ENCODE measurements around the gene HUNK. TPM values are rescaled to one million over a fixed set of nuclear protein-coding genes. Genes with fewer than 3 reads are reported as not detected.
"Not testable (repeated sequence)": the region's sequence is repeated elsewhere in the genome, so short reads cannot be mapped to it uniquely, and the experiment has no call there.

The HUNK gene
- polyA plus RNA-seq (2013, experiment 1 of 2; ENCODE audit: insufficient read length), result 5.1 TPM
- 5.9 TPM for polyA plus RNA-seq (2013, experiment 2 of 2; ENCODE audit: insufficient read length)

DNA sequence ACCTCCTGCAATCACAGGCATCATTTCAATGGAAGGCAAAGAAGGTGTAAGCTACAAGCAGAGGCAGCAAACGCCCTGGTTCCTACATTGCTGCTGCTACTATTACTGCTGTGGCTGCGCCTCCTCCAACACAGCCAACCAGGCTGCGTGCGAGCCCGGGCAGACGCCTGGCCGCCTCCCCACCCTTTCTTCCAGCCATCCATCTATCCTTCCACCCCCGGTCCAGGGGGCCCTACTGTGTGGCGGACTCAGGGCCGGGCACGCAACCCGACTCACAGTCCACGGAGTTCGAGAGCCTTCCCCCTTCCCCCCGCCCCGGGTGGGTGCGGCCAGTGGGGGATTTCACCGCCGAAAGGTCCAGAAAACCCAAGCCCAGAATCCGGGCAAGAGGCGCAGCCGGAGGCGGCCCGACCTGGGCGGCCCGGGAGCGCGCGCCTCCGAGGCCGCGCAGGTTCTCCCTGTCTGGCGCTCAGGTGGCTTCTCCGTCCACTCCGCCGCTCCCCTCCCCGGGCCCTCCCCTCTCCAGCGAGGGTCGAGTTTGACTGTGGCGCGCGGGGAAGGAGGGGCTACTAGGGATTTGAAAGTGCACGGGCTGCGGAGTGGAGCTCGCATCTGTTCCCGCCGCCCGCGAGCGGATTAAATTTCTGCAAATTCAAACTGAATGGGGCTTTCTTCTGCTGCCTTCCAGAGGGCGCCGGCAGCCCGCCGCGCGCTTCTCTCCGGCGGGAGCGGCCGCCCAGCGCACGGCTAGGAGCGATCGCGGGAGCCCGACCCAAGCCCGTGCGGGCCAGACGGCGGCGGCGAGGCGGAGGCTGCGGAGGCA, at the start of gene HUNK:
Gene HUNK (plus strand): TSS at position 569 of the 823 bp plus-strand sequence. CDS start 655 bp downstream, outside the sequence.
- peak; percentile 61 for DNase-seq

DNA sequence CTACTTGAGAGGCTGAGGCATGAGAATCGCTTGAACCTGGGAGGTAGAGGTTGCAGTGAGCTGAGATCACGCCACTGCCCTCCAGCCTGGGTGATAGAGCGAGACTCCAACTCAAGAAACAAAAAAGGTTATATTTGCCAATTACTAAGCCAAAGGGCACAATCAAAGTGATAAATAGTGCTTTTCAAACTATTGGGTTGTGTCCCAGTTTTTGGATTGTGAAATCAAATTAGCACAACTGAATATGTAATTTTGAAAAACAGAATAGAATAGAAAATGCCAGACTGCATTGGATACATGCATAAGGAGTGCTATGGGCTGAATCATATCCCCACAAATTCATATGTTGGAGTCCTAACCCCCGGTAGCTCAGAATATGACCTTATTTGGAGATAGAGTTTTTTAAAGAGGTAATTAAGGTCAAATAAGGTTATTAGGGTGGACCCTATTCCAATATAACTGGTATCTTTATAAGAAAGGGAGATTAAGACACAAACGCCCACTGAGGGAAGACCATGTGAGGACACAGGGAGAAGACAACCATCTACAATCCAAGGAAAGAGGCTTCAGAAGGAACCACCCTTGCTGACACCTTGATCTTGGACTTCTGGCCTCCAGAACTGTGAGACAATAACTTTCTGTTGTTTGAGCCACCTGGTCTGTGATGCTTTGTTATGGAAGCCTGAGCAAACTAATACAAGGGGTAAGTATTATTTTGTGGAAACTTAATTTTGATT, 42.9 kb upstream of the HUNK start:
- no peak for DNase-seq

DNA sequence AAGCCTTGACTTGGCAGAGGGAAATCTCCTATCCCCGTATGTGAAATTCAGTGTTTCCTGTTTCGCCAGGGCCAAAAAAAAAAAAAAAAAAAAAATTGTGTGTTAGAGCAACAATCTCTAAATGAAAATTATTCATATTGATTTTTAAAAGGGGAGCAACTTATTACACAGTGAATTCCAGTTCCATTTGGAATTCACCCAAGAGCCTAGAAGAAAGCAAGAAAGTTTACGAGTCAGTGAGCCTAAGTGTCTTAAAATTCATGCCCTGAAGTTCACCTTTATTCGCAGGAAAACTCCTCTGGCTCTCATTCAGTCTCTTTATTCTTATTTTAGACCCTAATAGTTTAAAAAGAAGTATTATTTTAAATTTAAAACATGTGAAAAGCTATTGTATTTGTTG, 42.1 kb upstream of the HUNK start:
- no peak for DNase-seq

GRCh38 chr21:31837041-31837440, 35.8 kb upstream of the HUNK start:
- no peak for DNase-seq

DNA sequence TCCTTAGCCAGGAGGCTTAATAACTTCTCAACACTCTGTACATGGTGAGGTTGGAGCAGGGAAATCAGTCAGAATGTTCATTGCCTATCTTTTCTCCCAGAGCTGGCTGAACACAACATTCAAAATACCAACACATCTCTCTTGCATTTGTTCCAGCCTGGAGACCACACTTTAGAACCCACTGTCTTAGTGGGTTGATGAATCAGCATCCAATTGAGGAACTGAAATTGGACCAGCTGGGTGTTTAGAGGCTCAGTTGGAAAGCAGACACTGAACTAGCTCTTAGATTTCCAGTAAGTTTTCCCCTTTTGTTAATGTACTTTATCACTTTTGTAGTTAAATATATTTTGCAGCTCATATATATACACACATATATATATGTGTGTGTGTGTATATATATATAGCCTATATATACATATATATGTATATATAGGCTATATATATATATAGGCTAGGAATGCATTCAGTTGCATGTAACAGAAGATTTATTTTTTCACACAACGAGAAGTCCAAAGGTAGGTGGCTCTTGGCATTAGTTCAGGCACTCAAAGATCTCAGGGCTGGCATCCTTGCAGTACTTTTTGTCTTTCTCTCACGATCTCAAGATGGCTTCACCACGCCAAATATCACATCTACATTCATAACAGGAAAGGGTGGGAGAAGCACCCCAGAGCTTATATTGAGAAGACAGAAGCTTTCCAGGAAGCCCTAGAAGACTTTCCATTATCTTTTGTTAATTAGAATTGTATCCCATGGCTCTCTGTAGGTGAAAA, 35.0 kb upstream of the HUNK start:
- DNase-seq, result no peak

DNA sequence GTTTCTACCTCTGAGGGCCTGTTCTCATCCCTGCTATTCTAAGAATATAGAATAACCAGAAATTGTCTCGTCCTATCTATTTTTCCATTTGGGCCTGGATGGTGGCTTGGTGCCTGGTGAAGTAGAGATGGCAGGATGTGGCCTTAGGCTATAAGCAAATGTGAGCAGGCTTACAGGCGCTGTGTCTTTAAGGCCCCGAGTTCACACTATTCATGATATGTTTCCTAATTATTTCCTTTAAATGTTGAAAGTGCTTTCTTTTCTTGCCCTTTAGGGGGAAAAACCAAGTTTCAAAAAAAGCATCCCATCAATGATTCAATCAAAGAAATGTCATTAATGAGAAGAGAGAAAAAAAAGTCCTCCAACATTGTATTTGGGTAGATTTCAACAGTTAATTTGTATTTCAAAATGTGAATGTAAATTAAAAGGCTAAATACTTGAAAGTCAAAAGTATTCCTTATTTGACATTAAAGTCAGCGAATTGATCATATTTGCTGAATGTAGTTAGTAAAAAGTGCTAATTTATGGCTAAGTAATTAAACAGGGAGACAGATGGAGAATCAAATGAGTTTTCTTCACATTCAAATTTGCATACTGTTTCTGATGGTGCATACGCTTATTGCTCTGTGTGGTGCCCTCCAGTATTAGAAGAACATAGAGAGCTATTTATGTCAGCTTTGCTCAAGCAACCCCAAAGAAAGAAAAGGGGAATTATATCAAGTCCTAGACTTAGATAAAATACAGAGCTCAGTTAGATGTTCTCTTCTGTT, 34.0 kb upstream of the HUNK start:
- DNase-seq, result no peak

DNA sequence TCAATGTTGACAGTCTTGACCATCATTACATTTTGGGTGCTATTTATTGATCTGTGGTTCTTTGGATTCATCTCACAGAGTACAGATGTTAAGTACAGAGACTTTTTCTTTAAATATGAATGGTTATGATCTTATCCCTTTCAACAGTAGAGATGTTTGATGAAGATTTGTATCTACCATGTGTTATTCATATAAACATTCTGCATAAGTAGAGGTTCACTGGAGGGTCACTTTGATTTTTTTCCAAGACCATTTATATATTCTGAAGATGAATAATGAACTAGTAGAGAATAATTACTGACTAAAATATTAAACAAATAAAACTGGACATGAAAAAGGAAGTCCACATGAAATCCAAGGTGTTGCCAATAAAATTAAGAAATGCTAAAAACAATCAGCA, 28.6 kb upstream of the HUNK start:
- DNase-seq, result no peak

- DNase-seq, result no peak
Observed at GRCh38 chr21:31845151-31845729, 27.6 kb upstream of the HUNK start.

- no peak for DNase-seq
Observed at GRCh38 chr21:31846690-31847089, 26.1 kb upstream of the HUNK start.

DNA sequence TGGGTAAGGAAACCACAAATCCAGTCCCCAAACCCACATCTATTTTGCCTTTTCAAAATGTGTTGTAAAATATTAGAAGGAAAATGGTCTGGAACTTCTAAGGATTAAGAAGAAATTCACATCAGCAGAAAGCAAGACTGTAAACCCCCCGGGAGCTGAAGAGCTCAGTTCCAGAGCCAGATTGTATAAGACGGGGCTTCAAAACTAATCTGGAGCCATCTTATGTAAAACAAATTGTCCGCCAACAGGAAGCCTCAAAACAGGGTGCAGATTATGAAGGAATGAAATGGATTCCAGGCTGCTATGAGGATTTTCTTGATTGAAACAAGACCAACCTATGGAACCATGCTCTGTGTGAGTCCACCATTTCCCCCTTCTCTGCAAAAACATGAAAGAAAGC, 25.1 kb upstream of the HUNK start:
- DNase-seq, result no peak

DNA sequence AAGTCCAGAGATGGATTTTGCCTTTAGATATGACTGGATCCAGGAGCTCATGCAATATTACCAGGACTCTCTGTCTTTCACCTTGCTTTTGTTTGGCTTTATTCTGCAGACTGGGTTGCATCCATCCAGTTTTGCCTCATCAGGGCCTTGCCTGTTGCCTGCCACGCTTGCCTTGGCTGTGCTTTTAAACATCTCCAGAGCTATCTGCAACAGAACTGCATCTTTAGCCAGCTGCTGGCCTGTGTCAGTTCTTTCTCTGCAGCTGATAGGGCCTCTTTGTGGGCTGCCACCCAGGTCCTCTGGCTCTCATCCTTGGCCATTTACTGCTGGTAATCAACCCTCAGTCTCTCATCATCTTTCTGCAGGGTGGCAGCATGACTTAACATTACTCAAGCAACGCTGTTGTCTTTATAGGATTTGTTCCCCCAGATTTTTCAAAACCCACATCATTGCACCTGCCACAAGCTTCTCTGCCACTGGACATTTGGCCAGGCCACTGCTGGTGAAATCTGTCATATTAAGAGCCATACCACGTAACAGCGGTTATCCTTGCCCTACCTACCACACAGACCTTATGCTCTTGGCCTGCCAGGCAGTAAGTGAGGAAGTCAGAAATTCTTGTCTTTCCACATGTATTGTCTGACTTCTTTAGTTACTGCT, 24.4 kb upstream of the HUNK start:
- no peak for DNase-seq

DNA sequence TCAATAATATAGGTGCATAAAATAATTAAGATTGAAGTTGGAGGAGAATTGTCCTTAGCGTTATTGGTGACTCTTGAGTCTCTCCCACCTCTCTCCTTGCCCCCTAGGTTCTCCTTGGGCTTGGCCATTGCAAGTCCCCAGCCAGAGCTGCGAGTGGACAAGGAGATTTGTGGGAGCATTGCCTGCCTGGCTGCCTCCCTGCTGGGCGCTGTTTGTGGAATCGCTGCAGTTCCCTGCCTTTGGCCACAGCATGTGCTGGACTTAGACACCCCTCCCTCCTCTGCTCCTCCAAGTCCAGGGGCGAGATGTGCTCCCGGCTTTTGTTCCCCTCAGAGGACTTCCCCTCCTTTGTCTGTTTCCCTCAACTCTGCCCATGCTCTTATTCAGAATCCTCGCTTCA, 21.9 kb upstream of the HUNK start:
- DNase-seq, result no peak

- DNase-seq, result peak; percentile 25
Observed at GRCh38 chr21:31855180-31855579, 17.6 kb upstream of the HUNK start.

DNA sequence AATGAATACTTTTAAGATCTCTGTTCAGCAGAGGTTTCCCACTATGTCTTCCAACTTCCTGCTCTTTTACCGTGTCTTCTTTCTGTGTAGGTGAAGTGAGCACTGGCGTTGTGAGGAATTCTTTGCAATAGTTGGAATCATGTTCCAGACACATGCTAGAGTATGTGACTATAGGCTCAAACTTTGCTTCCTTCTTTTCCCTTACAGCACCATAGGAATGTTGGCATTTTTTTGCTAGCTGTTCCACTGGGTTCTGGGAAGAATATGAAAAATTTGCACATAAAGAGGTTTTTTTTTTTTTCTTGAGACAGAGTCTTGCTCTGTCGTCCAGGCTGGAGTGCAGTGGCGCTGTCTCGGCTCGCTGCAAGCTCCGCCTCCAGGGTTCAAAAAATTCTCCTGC, 15.7 kb upstream of the HUNK start:
- no peak for DNase-seq

DNA sequence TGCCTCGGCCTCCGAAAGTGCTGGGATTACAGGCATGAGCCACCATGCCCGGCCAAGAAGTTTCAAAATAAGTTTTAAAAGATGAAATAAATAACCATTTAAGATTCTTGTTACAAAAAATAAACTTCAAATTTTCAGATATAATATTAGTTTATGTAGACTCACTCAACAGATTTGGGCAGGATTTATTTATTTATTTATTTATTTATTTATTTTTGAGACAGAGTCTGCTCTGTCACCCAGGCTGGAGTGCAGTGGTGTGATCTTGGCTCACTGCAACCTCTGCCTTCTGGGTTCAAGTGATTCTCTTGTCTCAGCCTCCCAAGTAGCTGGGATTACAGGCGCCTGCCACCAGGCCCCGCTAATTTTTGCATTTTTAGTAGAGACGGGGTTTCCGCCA, 15.2 kb upstream of the HUNK start:
- not testable (repeated sequence) for DNase-seq

- no peak for DNase-seq
Observed at GRCh38 chr21:31860851-31861250, 12.0 kb upstream of the HUNK start.

DNA sequence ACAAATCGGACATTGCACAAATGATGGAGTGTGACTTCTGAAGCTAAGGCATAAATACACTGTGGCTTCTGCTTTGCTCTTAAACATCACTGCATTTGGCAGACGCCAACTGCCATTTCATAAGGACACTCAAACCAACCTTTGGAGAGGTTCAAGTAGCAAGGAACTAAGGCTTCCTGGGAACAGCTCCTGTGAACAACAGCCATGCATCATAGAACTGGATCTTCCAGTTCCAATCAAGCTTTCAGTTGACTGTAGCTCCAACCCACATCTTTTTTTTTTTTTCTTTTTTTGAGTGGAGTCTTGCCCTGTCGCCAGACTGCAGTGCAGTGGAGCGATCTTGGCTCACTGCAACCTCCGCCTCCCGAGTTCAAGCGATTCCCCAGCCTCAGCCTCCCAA, 10.7 kb upstream of the HUNK start:
- no peak for DNase-seq

DNA sequence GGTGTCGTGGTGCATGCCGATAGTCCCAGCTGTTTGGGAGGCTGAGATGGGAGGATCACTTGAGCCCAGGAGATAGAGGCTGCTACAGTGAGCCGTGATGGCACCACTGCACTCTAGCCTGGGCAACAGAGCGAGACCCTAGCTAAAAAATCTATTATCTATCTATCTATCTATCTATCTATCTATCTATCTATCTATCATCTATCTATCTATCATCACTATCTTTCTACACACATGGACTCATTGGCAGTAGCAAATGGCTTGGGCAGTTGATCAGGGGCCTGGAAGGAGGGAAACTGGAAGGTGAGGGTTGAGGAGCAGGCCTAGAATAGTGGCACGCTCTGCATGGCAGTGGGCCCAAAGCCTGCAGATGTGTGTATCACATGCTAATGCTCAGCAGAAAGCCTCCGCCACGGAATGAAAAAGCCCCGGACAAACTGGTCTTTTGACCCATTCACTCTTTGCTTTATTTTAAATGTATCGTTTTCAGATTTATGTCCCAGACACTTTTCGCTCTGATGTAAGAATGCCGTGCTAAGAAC, 7.3 kb upstream of the HUNK start:
- no peak for DNase-seq

DNA sequence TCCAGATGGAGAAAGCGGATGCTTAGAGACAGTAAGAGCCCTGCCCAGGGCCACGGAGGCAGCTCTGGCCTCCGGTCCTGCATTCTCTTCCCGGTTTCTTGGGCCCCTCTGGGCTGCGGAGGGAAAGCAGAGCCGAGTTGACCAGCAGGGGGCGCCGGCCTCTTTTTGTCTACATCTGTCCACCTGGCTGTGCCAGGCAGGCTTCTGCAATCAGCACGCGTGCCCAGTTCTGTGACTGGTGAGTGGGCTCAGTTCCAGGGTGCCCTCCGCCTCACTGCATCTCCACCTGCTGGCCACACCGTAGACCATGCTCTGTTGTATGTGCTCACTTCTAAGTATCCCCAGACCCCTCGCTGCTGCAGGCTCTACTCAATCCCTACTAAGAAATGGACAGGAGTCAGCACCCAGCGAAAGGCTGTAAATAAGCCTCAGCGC, 6.7 kb upstream of the HUNK start:
- DNase-seq, result peak; percentile 69

DNA sequence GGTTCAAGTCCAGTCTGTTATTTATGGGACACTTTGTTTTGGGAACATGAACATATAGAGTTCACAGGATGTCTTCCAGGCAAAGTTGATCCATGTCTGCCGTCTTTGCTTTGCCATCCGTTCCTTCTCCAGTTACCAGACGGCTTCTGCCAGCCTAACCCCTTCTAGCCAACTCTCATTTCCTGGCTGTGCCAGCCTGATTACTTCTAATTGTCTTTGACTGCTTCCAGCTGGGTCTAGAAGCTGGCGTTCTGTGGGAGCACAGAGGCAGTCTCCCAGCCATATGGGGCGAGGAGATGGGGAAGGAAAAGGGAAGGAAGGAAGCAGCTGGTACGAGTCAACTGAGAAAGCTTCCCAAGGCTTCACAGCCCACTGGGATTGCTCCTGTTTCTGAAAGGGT, 3.1 kb upstream of the HUNK start:
- no peak for DNase-seq

Measured in fibroblast of skin of back (primary cell).